HG02973 (cell line): ENCODE measurements around the gene ARHGEF37.
A peak's percentile ranks its signal among the peaks of the same experiment; 100 is the strongest.

ENCODE experiments used
- ATAC-seq: cut with Tn5 transposase; IDR thresholded peaks from one replicate; pipeline ENCODE4 v1.9.1; 2021; ENCODE audit warnings: moderate library complexity; ENCODE audit not compliant: unreplicated experiment

The ARHGEF37 gene

DNA sequence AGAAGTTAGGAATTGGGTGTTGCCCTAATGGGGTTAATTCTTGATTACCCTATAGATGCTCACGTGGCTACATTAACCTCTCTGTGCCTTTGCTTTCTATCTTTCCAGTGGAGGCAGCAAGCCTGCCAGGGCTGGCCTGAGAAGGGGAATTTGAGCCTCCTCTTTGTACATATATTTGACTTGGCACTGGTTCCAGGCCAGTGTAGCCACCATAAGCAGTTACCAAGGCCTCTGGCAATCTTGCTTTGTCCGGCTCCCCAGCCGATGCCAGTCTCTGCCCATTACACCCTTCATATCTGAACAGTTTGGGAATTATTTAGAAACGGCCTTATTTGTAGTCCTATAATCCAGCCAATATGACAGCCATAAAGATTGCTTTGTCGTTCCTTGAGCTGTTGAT is 90.2 kb downstream of the ARHGEF37 start:
- no peak for ATAC-seq

GRCh38 chr5:149672701-149673476 is 91.6 kb downstream of the ARHGEF37 start:
- ATAC-seq, result no peak

DNA sequence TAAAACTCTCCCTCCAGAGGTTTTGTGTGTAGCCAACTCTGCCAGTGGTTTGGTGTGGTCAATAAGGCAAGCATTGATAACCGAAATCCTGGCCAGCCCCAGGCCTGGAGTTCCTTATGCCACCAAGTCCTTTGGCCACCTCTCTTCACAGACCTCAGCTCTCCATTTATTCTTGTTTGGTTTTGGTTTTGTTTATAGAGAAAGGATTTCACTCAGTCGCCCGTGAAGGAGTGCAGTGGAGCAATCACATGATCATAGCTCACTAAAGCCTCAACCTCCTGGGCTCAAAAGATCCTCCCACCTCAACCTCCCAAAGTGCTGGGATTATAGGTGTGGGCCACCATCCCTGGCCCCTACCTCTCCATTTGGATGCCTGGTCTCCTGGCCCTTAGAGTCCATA is 93.4 kb downstream of the ARHGEF37 start:
- no peak for ATAC-seq

DNA sequence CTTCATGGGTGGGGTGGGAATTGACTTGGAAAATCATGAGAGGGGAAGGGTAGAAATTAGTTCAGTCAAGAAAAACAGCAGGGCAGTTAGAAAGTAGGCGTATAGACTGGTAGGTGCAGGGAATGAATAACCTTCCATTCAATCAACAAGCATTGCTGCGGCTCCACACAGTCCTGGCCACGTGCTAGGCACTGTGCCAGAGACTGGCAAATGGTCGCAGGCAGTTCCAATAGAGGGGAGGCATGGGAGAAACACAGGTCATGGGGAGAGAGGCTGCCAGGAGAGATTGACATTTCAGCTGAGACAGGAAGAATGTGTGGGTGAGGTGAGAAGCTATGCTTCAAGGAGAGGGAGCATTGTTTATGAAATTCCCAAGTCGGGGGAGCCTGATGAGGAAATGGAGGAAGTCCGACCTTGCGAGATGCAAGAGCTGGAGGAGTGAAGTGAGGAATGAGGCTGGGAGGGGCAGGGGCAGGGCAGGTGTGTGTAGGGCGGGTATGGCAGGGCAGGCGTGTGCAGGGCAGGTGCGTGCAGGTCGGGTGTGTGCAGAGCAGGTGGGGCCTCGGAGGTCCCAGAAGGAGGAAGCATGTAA is 94.4 kb downstream of the ARHGEF37 start:
- no peak for ATAC-seq

- no peak for ATAC-seq
Measured at GRCh38 chr5:149677731-149678130, 96.4 kb downstream of the ARHGEF37 start.

DNA sequence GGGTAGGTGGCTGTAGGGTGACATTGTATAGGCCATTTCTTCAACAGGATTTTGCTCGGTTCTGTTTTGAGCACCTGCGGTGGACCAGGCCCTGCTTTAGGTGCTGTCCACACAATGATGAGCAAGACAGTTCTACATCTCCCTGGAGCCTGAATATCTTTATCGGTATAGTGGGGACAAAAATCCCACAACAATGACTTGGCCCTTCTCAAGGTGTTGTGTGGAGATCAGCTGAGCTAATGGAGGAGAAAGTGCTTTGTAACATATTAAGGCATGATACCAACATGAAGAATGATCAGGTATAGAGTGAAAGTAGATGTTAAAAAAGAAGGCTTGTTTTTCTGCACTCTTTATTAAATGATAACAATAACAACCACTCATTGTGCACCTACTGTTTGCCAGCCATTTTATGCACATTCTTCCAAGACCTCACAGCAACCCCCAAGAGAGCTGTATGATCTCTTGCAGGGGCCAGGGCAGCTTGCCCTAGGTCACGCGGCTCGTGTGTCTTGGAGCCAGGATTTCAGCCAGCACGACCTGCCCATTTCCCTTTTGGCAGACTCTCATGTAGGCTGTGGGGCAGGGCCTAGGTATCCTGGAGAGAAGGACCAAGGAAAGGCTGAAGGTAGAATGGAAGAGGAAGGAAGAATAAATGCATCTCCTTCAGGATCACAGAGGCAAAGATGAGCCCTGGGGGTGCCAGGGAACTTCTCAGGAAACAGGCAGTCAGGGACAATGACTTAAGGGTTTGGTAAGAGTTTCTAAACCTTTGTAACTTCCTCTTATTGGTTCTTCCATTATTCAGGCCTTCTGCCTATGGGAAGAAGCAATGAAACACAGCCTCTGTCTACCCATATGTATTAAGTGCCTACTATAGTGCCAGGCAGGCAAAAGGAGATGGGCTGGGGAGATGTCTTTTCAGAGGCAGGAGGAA is 98.8 kb downstream of the ARHGEF37 start:
- peak; percentile 42 for ATAC-seq

DNA sequence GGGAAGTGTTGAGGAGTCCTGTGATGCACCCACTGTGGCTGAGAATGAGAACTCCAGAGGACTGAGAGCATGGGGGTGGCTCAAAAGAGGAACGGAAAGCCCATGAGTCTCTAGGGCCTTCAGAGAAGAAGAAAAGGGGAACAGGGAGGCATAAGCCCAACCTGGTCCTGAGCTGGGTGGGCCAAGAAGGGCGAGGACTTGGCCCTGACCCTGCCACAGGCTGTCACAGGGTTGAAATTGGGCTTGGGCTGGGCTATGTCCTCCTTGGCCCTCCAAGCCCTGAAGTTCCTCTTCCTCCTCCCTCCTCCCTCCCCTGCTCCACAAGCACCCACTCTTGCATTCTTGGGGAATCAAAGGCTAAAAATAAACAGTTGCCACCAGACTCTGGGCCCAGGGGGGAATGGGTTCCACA is 99.5 kb downstream of the ARHGEF37 start:
- peak; percentile 98 for ATAC-seq

DNA sequence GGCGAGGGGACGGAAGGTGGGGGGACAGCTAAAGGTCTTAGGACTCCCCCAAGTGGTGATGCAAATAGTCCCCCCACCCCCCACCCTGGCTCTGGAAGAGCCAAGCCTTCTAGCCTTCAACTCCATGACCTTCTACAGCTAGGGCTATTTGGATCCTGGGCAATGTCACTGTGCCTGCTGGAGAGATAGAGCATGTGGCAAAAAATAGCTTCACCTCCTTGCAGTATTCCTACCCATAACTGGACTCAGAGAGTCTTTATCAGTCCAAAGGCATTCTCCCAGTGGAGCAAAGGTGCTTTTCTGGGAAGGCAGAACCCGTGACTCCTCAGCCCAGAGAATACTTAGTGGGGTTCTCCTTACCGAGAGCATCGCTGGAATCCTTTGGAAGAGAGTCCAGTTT is 100.0 kb downstream of the ARHGEF37 start:
- no peak for ATAC-seq

GRCh38 chr5:149681922-149682321 is 100.6 kb downstream of the ARHGEF37 start:
- ATAC-seq, result no peak

DNA sequence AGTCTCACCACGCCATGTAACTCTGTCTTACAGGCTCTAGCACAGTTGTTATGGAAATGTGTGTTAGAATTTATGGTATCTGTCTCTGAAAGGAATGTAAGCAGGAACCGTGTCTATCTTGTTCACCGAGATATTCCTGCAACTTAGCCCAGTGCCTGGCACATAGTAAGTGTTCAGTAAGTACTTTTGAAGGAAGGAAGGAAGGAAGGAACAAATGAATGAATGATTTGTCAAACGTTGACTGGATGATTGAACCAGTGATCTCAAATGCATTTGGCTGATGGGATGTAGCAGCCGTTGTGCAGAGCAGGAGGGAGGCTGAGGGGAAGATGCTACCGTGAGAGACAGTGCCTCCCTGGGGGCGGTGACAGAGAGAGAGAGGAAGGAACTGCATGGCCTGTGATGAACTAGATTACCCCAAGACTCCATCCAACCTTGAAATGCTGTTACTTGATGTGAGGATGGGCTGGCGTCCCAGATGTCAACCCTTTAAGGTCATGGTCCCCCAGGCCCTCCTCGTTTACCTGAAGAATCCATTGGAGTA is 101.3 kb downstream of the ARHGEF37 start:
- no peak for ATAC-seq

DNA sequence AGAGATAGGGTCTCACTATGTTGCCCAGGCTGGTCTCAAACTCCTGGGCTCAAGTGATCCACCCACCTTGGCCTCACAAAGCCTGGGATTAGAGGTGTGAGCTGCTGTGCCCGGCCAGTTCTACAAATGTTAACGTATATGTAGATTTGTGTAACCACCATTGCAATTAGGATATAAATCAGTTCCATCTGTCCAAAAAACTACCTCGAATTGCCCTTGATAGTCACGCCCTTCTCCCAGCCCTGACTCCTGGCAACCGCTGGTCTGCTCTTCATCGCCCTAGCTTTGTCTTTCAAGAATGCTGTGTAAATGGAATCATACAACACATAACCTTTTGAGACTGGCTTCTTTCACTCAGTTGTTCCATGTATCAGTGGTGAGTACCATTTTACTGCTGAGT is 102.7 kb downstream of the ARHGEF37 start:
- ATAC-seq, result no peak

DNA sequence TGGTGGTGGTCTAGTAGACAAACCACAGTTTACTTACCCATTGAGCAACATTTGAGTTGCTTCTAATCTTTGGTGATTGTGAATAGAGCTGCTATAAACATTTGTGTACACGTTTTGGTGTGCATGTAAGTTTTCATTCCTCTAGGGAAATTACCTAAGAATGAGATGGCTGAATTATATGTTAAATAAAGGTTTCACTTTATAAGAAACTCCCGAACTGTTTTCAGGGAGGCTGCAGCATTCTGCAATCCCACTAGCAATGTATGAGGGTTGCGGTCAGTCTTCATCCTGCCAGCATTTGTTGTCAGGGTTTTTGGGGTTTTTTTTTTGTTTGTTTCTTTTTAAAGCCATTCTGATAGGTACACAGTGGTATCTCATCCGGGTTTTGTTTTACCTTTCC is 103.1 kb downstream of the ARHGEF37 start:
- no peak for ATAC-seq
